HEK293 (cell line): Measurements from ENCODE around the gene CFAP299.

Experiments
- CTCF ChIA-PET: fragments of 350-600 bp; formaldehyde crosslinking; extraction: SDS; loops from one replicate; lab custom pipeline; 2021; ENCODE audit warnings: antibody characterized with exemption; lab: Yijun Ruan, JAX
- POLR2A ChIA-PET: fragments of 300-600 bp; formaldehyde crosslinking; extraction: SDS; loops from one replicate; lab custom pipeline; 2020; ENCODE audit warnings: antibody characterized with exemption, inconsistent platforms; lab: Yijun Ruan, JAX
- H3K27ac ChIP-seq: fragments of 200-500 bp; sonication (Bioruptor generic); 2 replicates; pipeline ENCODE4 v1.5.1; 2014; ENCODE audit warnings: low read depth, low read length, control low read depth, inconsistent platforms; ENCODE audit errors: extremely low read depth
- H3K36me3 ChIP-seq, 2 experiments: fragments of 200-500 bp in 1 of 2; sonication (Bioruptor generic) in 1 of 2; 1 replicate in 1 of 2; 2 replicates in 1 of 2; pipeline ENCODE4 v1.5.1; 2014 to 2017; ENCODE audit warnings: inconsistent platforms in 2 of 2, low read length in 2 of 2; ENCODE audit not compliant: control insufficient read depth in 2 of 2, insufficient read depth in 1 of 2
- H3K4me1 ChIP-seq: fragments of 200-500 bp; sonication (Bioruptor generic); 2 replicates; pipeline ENCODE4 v1.5.1; 2014; ENCODE audit warnings: mild to moderate bottlenecking, low read length, inconsistent platforms; ENCODE audit not compliant: control insufficient read depth, insufficient read depth
- H3K4me3 ChIP-seq: 2 replicates; pipeline ENCODE4 v1.5.1; 2011; ENCODE audit warnings: low read depth, mild to moderate bottlenecking, control low read depth, low read length, moderate library complexity
- H3K9me3 ChIP-seq: fragments of 200-500 bp; sonication (Bioruptor generic); 2 replicates; pipeline ENCODE4 v1.5.1; 2014; ENCODE audit warnings: low read depth, low read length, inconsistent platforms; ENCODE audit not compliant: control insufficient read depth, insufficient read depth
- GLIS1 ChIP-seq: fragments of 450-650 bp; formaldehyde crosslinking; IDR thresholded peaks from 2 replicates; pipeline ENCODE4 v1.5.1; 2016; ENCODE audit warnings: missing biosample characterization, missing genetic modification characterization
- HOXA7 ChIP-seq: sonication (generic); formaldehyde crosslinking; IDR thresholded peaks from 2 replicates; pipeline ENCODE4 v1.8.1; 2022; ENCODE audit warnings: missing genetic modification reagents, borderline replicate concordance
- HOXD13 ChIP-seq: sonication (generic); formaldehyde crosslinking; IDR thresholded peaks from 2 replicates; pipeline ENCODE4 v1.8.0; 2022; ENCODE audit warnings: missing genetic modification reagents, borderline replicate concordance
- KLF16 ChIP-seq: fragments of 450-650 bp; formaldehyde crosslinking; IDR thresholded peaks from 2 replicates; pipeline ENCODE4 v1.5.1; 2017; ENCODE audit warnings: missing biosample characterization, missing genetic modification characterization
- SP3 ChIP-seq: fragments of 450-650 bp; formaldehyde crosslinking; IDR thresholded peaks from 2 replicates; pipeline ENCODE4 v1.5.1; 2016; ENCODE audit warnings: missing biosample characterization, missing genetic modification characterization
- SP7 ChIP-seq: fragments of 450-650 bp; formaldehyde crosslinking; IDR thresholded peaks from 2 replicates; pipeline ENCODE4 v1.5.1; 2016; ENCODE audit warnings: missing biosample characterization, missing genetic modification characterization
- ZBTB8A ChIP-seq: fragments of 450-650 bp; formaldehyde crosslinking; IDR thresholded peaks from 2 replicates; pipeline ENCODE4 v1.5.1; 2016; ENCODE audit warnings: missing biosample characterization, missing genetic modification characterization
- ZNF138 ChIP-seq: fragments of 450-650 bp; formaldehyde crosslinking; IDR thresholded peaks from 2 replicates; pipeline ENCODE4 v1.5.1; 2016; ENCODE audit warnings: missing biosample characterization, missing genetic modification characterization, borderline replicate concordance
- ZNF211 ChIP-seq: fragments of 450-650 bp; formaldehyde crosslinking; IDR thresholded peaks from 2 replicates; pipeline ENCODE4 v1.5.1; 2016; ENCODE audit warnings: low read depth, missing biosample characterization, missing genetic modification characterization
- ZNF266 ChIP-seq: fragments of 450-650 bp; formaldehyde crosslinking; IDR thresholded peaks from 2 replicates; pipeline ENCODE4 v1.5.1; 2016; ENCODE audit warnings: missing biosample characterization, missing genetic modification characterization, low read depth
- ZNF350 ChIP-seq: fragments of 450-650 bp; formaldehyde crosslinking; IDR thresholded peaks from 2 replicates; pipeline ENCODE4 v1.5.0; 2017; ENCODE audit warnings: missing biosample characterization, mild to moderate bottlenecking, missing genetic modification characterization
- ZNF391 ChIP-seq: fragments of 450-650 bp; formaldehyde crosslinking; IDR thresholded peaks from 2 replicates; pipeline ENCODE4 v1.5.1; 2016; ENCODE audit warnings: low read depth, missing biosample characterization, missing genetic modification characterization, borderline replicate concordance
- ZNF423 ChIP-seq: fragments of 450-650 bp; formaldehyde crosslinking; IDR thresholded peaks from 2 replicates; pipeline ENCODE4 v1.5.1; 2016; ENCODE audit warnings: missing biosample characterization, missing genetic modification characterization
- ZNF670 ChIP-seq: fragments of 450-650 bp; formaldehyde crosslinking; IDR thresholded peaks from 2 replicates; pipeline ENCODE4 v1.5.1; 2016; ENCODE audit warnings: missing biosample characterization, missing genetic modification characterization, low read depth
- ZNF701 ChIP-seq: fragments of 450-650 bp; formaldehyde crosslinking; IDR thresholded peaks from 2 replicates; pipeline ENCODE4 v1.5.1; 2016; ENCODE audit warnings: missing biosample characterization, missing genetic modification characterization
- TF ChIP-seq, protein P1 (sequence below): fragments of 450-650 bp; formaldehyde crosslinking; IDR thresholded peaks from 2 replicates; pipeline ENCODE4 v1.5.1; 2016; ENCODE audit warnings: missing biosample characterization, missing genetic modification characterization
- TF ChIP-seq, protein P2 (sequence below): fragments of 450-650 bp; formaldehyde crosslinking; IDR thresholded peaks from 2 replicates; pipeline ENCODE4 v1.5.1; 2016; ENCODE audit warnings: missing biosample characterization, missing genetic modification characterization
- TF ChIP-seq, protein P3 (sequence below): fragments of 450-650 bp; formaldehyde crosslinking; IDR thresholded peaks from 2 replicates; pipeline ENCODE4 v1.5.0; 2017; ENCODE audit warnings: missing biosample characterization, missing genetic modification characterization, borderline replicate concordance

The CFAP299 gene

DNA sequence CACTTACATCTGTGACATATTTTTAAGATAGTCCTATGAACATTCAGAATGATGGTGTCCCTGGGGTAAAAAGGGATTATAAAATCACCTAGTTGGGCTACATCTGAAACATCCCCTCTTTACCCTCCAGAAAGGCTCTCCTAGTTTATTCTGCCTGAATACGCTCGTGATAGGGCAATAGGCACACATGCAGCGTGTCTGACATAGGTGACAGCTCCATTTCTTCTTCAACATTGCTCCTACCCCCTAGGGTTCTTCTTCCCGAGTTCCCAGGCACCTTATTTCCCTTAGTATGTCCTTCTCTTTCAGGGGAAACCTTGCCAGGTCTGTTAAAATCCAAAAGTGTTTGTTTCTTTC, 27.1 kb upstream of the CFAP299 start (continued):
- TF ChIP-seq, protein P1, sequence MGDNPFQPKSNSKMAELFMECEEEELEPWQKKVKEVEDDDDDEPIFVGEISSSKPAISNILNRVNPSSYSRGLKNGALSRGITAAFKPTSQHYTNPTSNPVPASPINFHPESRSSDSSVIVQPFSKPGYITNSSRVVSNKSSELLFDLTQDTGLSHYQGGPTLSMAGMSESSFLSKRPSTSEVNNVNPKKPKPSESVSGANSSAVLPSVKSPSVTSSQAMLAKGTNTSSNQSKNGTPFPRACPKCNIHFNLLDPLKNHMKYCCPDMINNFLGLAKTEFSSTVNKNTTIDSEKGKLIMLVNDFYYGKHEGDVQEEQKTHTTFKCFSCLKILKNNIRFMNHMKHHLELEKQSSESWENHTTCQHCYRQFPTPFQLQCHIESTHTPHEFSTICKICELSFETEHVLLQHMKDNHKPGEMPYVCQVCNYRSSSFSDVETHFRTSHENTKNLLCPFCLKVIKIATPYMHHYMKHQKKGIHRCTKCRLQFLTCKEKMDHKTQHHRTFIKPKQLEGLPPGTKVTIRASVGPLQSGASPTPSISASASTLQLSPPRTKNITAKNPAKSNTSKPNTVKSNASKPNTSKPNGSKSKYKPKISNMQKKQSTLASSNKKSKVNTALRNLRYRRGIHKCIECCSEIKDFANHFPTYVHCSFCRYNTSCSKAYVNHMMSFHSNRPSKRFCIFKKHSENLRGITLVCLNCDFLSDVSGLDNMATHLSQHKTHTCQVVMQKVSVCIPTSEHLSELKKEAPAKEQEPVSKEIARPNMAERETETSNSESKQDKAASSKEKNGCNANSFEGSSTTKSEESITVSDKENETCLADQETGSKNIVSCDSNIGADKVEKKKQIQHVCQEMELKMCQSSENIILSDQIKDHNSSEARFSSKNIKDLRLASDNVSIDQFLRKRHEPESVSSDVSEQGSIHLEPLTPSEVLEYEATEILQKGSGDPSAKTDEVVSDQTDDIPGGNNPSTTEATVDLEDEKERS (tag by site-specific recombination): no peak

DNA sequence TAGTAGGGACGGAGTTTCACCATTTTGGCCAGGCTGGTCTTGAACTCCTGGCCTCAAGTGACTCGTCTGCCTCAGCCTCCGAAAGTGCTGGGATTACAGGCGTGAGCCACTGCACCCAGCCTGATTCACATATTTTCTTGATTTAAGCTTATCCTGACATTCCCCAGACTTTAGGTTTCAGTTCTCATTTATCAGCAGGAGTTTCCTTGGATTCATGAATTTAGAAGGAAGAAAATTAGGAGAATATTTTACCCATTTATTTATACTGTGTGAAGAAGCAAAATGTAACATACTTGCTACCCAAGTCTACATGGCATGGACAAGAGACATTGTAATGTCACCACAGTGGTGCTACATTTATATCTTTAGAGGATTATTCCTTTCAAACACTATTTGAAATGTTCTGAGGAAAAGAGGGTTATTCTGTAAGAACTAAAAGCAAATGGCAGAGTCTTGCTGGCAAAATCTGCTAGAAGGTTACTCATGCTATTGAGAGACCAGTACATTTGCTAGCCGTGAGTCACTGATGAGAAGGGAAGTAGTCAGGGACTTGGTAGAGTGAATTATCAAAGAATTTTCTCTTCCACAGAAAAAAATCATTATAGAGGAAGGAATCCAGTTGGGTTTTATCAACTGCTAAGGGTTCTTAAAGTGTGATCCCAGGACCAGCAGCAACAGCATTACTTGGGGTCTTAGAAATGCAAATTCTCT, 26.1 kb upstream of the CFAP299 start:
- Histone ChIP-seq H3K36me3 (no peaks in the 10 kb centered on the region), H3K4me3 (no peak overlapping the region)
- TF ChIP-seq KLF16 (tag by site-specific recombination) (no peak), SP3 (no peak), ZNF211 (no peak), ZNF350 (tag by site-specific recombination) (no peak), ZNF670 (tag by site-specific recombination) (no peak), ZNF391 (no peak), ZBTB8A (tag by site-specific recombination) (no peak), ZNF138 (tag by site-specific recombination) (no peak), GLIS1 (no peak), HOXA7 (CRISPR knock-in tag) (no peak), ZNF423 (tag by site-specific recombination) (no peak), SP7 (tag by site-specific recombination) (no peak), ZNF701 (no peak), ZNF266 (no peak), HOXD13 (no peak)
- TF ChIP-seq, protein P2, sequence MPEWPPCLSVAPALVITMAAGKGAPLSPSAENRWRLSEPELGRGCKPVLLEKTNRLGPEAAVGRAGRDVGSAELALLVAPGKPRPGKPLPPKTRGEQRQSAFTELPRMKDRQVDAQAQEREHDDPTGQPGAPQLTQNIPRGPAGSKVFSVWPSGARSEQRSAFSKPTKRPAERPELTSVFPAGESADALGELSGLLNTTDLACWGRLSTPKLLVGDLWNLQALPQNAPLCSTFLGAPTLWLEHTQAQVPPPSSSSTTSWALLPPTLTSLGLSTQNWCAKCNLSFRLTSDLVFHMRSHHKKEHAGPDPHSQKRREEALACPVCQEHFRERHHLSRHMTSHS (tag by site-specific recombination): no peak
- TF ChIP-seq, protein P1 (tag by site-specific recombination): no peak
- TF ChIP-seq, protein P3, sequence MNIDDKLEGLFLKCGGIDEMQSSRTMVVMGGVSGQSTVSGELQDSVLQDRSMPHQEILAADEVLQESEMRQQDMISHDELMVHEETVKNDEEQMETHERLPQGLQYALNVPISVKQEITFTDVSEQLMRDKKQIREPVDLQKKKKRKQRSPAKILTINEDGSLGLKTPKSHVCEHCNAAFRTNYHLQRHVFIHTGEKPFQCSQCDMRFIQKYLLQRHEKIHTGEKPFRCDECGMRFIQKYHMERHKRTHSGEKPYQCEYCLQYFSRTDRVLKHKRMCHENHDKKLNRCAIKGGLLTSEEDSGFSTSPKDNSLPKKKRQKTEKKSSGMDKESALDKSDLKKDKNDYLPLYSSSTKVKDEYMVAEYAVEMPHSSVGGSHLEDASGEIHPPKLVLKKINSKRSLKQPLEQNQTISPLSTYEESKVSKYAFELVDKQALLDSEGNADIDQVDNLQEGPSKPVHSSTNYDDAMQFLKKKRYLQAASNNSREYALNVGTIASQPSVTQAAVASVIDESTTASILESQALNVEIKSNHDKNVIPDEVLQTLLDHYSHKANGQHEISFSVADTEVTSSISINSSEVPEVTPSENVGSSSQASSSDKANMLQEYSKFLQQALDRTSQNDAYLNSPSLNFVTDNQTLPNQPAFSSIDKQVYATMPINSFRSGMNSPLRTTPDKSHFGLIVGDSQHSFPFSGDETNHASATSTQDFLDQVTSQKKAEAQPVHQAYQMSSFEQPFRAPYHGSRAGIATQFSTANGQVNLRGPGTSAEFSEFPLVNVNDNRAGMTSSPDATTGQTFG (tag by site-specific recombination): no peak
- TF ChIP-seq, all 188 proteins: peak for 0
- Histone ChIP-seq H3K9me3 (no peaks in the 10 kb centered on the region), H3K27ac (no peak overlapping the region), H3K4me1 (peaks cover 6% of the 10 kb centered on the region)
- ChIA-PET POLR2A (no interaction called here), CTCF (no interaction called here)
